NCI-H2227 (cell line): ENCODE results near the gene PLOD2.
A peak's percentile ranks its signal among the peaks of the same experiment; 100 is the strongest.

ENCODE experiments used
- DNase-seq: peaks from one replicate; lab custom pipeline; 2025; ENCODE audit not compliant: unreplicated experiment; lab: John Stamatoyannopoulos, UW

PLOD2 gene

GRCh38 chr3:146160964-146161662 lies at the start of gene PLOD2:
Gene PLOD2 (minus strand): TSS chr3:146161184. CDS start chr3:146160989, 195 bp downstream.
- DNase-seq = peak; percentile 90

DNA sequence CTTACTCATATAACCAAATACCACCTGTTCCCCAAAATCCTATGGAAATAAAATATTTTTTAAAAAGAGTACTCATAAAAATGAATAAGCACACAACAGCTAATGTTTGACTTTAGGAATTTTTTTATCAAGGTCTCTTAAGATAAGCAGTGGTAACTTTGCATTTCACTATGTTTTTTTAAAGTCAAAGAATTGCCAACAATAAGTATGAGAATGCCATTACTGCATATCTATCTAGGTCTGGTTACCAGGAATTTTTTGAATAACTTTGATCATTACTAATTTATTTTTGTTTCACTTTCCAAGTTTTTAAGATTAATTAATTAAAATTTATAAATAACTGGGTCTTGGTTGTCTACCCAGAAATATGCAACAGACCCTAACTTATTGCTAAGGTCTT lies 48.4 kb upstream of the PLOD2 start:
- DNase-seq = no peak

- DNase-seq = no peak
Measured at GRCh38 chr3:146203776-146204175, 42.8 kb upstream of the PLOD2 start.

GRCh38 chr3:146200461-146201220 lies 39.7 kb upstream of the PLOD2 start:
- no peak for DNase-seq

DNA sequence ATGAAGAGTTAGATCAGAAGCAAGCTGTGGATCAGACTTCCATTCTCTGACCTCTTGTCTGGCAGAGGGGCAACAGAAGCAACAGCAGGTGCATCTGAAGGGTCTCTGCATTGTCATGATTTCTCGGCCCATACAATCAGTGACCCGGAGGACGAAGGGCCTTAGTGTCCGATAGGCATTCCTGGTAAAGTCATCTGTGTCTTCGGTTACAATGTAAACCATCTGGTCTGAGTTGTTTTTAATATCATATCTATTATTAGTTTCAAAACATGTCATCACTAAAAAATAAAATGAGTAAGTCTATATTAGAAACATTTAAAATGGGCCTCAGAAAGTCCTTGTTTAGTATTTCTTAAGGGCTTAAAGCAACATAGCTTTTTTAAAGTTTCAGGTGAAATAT lies 38.8 kb upstream of the PLOD2 start:
- no peak for DNase-seq

- no peak for DNase-seq
Measured at GRCh38 chr3:146196789-146197188, 35.8 kb upstream of the PLOD2 start.

- no peak for DNase-seq
Measured at GRCh38 chr3:146195605-146196004, 34.6 kb upstream of the PLOD2 start.

- DNase-seq = no peak
Measured at GRCh38 chr3:146195030-146195429, 34.0 kb upstream of the PLOD2 start.

- no peak for DNase-seq
Measured at GRCh38 chr3:146191051-146191450, 30.1 kb upstream of the PLOD2 start.

DNA sequence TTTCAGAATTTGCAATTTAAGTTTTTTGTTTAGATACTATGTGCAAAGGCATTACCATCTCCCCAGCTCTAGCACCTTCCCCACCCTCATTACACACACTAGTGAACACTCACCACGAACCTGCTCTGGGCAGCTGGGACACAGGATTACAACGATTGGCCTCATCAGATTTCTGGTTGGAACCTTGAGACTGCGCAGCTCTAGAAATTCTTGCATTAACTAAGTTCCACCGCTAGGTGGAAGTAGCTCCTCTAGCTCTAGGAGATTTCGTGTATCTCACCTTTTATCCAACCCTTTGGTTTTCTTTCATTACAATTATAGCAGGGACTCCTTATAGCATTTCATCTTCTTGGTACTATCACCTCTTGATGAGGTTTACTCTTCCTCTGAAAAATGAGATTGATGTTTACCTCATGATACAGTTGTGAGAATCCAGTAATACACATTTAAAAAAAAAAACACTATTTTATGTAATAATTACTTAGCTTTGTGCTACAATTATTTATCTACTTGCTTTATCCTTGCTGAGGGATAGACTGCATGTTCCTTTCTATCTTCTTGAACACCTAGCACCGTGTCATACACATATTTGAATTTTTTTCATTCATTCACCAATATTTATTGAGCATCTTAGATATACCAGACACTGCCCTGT lies 28.7 kb upstream of the PLOD2 start:
- peak; percentile 73 for DNase-seq

GRCh38 chr3:146187334-146187950 lies 26.5 kb upstream of the PLOD2 start:
- DNase-seq = peak; percentile 43

DNA sequence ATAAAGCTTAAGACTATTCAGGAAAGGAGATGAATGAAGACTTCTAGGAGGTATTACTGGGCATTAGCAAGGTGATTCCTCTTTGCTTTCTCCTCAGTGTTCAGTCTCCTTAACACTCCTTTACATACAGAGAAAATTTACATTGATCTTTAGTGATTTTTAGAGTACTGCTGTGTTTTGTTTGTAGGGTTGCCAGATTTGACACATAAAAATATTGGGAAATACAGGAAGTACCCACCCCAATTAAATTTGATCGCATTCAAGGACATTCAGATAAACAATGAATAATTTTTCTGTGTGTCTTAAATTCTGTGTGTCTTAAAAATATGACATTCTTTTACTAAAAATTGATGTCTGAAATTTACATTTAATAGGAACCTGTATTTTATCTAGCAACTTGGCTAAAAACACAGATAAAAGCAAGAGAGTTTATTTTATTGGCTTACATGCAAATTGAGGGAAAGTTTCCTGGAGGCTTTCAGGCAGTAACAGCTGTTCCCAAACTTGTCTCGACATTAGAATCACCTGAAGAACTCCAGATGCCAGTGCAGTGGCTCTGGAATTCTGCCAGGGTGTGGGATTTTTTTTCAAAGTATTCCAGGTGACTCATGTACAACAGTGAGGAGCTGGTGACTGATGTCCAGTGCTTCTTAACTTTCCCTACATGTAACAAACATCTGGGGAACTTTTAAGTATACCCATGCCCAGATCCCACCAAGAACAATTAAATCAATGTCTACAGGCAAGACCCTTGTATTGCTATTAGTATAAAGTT lies 23.4 kb upstream of the PLOD2 start:
- DNase-seq = no peak

DNA sequence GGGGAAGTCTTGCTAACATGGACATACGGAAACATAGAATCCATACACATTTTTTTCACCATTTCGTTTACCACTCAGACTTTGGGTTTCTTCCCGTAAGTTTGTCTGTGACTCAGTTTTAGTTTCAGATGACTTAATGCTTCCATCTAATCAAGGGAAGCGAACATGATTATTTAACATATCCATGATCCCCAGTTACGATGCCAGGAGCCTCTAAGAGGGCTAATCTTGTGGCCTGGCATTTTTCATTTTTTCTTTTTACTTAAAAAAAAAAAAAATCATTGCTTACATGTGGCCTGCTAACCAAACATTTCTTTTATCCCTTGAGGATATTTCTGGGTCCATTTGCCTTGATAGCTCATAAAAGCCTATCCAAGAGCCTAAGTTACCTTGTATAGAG lies 20.2 kb upstream of the PLOD2 start:
- no peak for DNase-seq

- DNase-seq = no peak
Measured at GRCh38 chr3:146180376-146180775, 19.4 kb upstream of the PLOD2 start.

GRCh38 chr3:146178006-146178689 lies 17.2 kb upstream of the PLOD2 start:
- no peak for DNase-seq

DNA sequence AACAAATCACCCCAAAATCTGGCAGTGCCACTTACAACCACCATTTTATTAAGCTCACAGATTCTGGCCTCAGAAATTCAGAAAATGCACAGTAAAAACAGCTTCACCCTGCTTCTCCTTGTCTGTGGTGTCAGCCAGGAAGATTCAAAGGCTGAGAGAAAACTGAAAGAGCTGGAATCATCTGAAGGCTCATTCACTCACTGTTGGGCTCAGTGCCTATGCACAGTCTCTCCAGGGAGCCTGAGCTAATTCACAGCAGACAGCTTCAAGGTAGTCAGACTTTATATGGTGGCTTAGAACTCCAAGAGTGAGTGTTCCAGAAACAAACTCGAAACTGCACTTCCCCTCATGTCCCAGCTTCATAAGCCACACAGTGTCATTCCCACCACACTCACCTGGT lies 16.5 kb upstream of the PLOD2 start:
- DNase-seq = no peak

- DNase-seq = no peak
Measured at GRCh38 chr3:146177072-146177471, 16.1 kb upstream of the PLOD2 start.

- no peak for DNase-seq
Measured at GRCh38 chr3:146172586-146172985, 11.6 kb upstream of the PLOD2 start.

- no peak for DNase-seq
Measured at GRCh38 chr3:146170591-146170990, 9.6 kb upstream of the PLOD2 start.

GRCh38 chr3:146169891-146170290 lies 8.9 kb upstream of the PLOD2 start:
- no peak for DNase-seq
